Sigmoid colon (tissue), 7 donors: ENCODE data around the gene DPP6. TPM values are rescaled to one million over a fixed set of nuclear protein-coding genes. Genes with fewer than 3 reads are reported as not detected.

Experiments
- DNase-seq: peaks from one replicate; pipeline ENCODE4 v3.0.0-alpha.2; 2019
- H3K27ac ChIP-seq, 4 donors: fragments of 200-600 bp; sonication (generic); one replicate each; pipeline ENCODE4 v1.5.1; 2016 to 2019; ENCODE audit warnings: mild to moderate bottlenecking in 1 of 4
- H3K27me3 ChIP-seq, 3 donors: fragments of 200-600 bp; sonication (generic); one replicate each; pipeline ENCODE4 v1.5.1; 2019; ENCODE audit warnings: mild to moderate bottlenecking in 1 of 3
- H3K36me3 ChIP-seq, 4 donors: fragments of 200-600 bp; sonication (generic); one replicate each; pipeline ENCODE4 v1.5.1; 2016 to 2019
- H3K4me1 ChIP-seq, 4 donors: fragments of 200-600 bp; sonication (generic); one replicate each; pipeline ENCODE4 v1.5.1; 2017 to 2019
- H3K4me3 ChIP-seq, 4 donors: fragments of 200-600 bp; sonication (generic); one replicate each; pipeline ENCODE4 v1.5.1; 2017 to 2019; ENCODE audit warnings: mild to moderate bottlenecking in 2 of 4, moderate library complexity in 1 of 4
- H3K9me3 ChIP-seq, 4 donors: fragments of 200-600 bp in 3 of 4; sonication (generic) in 3 of 4; one replicate each; pipeline versions ENCODE4 v1.5.1 to v1.6.1; 2013 to 2019
- EP300 ChIP-seq, 4 donors: sonication (generic); formaldehyde crosslinking; IDR thresholded peaks; one replicate each; pipeline ENCODE4 v1.6.1; 2017; ENCODE audit warnings: antibody characterized with exemption in 4 of 4
- POLR2A ChIP-seq, 2 donors: fragments of 450-650 bp; IDR thresholded peaks; one replicate each; pipeline ENCODE4 v1.6.1; 2016; ENCODE audit warnings: antibody characterized with exemption in 2 of 2, mild to moderate bottlenecking in 2 of 2, moderate library complexity in 2 of 2
- POLR2AphosphoS5 ChIP-seq, 4 donors: sonication (generic); formaldehyde crosslinking; IDR thresholded peaks; one replicate each; pipeline ENCODE4 v1.6.1; 2017; ENCODE audit warnings: antibody characterized with exemption in 4 of 4
- WGBS, 2 donors: extraction: QIAGEN DNeasy Blood & Tissue Kit; methylation state at CpG; one replicate each; pipeline ENCODE4 v1.1.7; 2013; 5-methylcytosine and 5-hydroxymethylcytosine counted together
- intact Hi-C: fragments of 100-400 bp; cut with DNase I; formaldehyde crosslinking; loops from one replicate; pipeline ENCODE4 v1.15.1; 2023
- polyA plus RNA-seq, 3 donors: library from polyadenylated mRNA; stranded (reverse); fragments of 200-250 nt; gene quantifications; one replicate each; pipeline ENCODE4 v1.2.3, GENCODE V29; 2013
- total RNA-seq, 4 donors: library from RNA; depleted of rRNA; stranded (reverse); fragments of >200 nt; gene quantifications; one replicate each; pipeline ENCODE4 v1.1.0, GENCODE V29; 2016
- TF ChIP-seq, protein P1 (sequence below), 4 experiments: fragments of 450-650 bp in 3 of 4; fragments of 200-600 bp in 1 of 4; IDR thresholded peaks; one replicate each; pipeline ENCODE4 v1.5.1; 2016 to 2019; ENCODE audit warnings: antibody characterized with exemption in 4 of 4, mild to moderate bottlenecking in 3 of 4, moderate library complexity in 2 of 4
- donor health status: healthy with polysubstance abuse.
- donor health status: Bipolar disorder and iron deficiency.
- donor health status: healthy.

Gene DPP6
- total and polyA plus RNA-seq, 7 donors: 1.2 to 53.2 (median 41.0) TPM; not detected in 1

DNA sequence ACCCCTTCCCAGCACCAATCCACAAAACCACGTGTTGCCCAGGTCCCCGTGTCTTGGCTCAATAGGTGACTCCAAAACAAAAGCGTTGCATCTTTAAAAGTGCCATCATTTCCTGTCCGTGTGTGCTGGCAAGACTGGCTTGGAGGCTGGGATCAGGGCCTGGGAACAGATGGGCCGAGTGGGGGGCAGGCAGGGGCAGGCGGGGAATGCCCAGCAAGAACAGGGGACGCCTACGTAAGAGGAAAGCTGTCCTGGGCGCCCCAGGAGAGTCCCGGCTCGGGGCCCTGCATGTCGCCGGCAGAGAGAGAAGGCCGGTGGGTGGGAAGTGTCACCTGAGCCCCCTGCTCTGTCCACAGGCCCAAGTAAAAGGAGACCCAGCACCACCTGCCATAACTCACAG, 864.2 kb downstream of the DPP6 start:
- H3K4me3 ChIP-seq: no peak overlapping the region
- H3K9me3 ChIP-seq: no peaks in the 10 kb centered on the region
- H3K36me3 ChIP-seq: no peaks in the 10 kb centered on the region
- H3K27ac ChIP-seq: no peak overlapping the region
- DNase-seq: no peak
- H3K4me1 ChIP-seq: peaks cover 0 to 11% (median 9%) of the 10 kb centered on the region in 4 donors
- 86% methylated on average over 14 of the region's 14 CpGs for WGBS, 2 donors
- intact Hi-C loops: no loop called here
- no peak for TF ChIP-seq POLR2A (IDR thresholded peaks at IDR 0.05)
- TF ChIP-seq POLR2AphosphoS5 (IDR thresholded peaks at IDR 0.05): no peak
- TF ChIP-seq EP300 (IDR thresholded peaks at IDR 0.05): no peak
- TF ChIP-seq, protein P1, sequence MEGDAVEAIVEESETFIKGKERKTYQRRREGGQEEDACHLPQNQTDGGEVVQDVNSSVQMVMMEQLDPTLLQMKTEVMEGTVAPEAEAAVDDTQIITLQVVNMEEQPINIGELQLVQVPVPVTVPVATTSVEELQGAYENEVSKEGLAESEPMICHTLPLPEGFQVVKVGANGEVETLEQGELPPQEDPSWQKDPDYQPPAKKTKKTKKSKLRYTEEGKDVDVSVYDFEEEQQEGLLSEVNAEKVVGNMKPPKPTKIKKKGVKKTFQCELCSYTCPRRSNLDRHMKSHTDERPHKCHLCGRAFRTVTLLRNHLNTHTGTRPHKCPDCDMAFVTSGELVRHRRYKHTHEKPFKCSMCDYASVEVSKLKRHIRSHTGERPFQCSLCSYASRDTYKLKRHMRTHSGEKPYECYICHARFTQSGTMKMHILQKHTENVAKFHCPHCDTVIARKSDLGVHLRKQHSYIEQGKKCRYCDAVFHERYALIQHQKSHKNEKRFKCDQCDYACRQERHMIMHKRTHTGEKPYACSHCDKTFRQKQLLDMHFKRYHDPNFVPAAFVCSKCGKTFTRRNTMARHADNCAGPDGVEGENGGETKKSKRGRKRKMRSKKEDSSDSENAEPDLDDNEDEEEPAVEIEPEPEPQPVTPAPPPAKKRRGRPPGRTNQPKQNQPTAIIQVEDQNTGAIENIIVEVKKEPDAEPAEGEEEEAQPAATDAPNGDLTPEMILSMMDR (IDR thresholded peaks at IDR 0.05): no peak
- peaks cover 6 to 29% (median 16%) of the 10 kb centered on the region in 3 donors for H3K27me3 ChIP-seq

DNA sequence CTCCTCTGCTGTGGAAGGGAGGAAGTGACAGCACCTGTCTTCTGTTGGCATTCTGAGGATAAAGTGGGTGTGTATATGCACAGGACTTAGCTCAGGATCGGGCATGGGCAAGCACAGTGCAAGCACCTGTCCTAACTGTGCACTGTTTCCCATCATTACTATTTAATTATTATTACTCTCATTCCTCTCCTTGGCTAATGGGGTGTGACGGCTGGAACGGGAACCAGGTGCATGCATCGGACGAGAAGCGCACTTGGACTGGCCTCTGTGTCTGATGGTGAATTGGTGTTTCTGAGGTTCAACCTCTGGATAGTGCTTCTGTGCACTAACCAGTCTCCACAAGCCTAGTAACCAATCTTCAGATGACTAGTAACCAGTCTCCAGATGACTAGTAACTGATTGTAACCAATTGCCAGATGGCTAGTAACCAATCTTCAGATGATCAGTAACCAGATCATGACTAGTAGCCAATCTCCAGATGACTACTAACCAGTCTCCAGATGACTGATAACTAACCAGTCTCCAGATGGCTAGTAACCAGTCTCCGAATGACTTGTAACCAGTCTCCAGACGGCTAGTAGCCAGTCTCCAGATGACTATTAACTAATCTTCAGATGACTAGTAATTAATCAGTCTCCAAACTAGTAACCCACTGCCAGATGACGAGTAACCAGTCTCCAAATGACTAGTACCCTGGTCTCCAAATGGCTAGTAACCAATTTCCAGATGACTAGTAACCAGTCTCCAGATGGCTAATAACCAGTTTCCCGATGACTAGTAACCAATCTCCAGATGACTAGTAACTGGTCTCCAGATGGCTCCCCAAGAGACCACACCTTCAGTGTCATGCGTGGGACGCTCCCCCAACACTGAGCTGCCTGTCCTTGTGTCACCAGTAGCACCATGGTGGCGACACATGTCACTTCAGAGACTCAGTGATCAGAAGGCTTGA, 864.9 kb downstream of the DPP6 start:
- H3K27ac ChIP-seq: no peak overlapping the region
- H3K4me3 ChIP-seq: no peak overlapping the region
- no peaks in the 10 kb centered on the region for H3K36me3 ChIP-seq
- intact Hi-C loops: no loop called here
- DNase-seq: no peak
- WGBS, 2 donors: 86 to 89% methylated on average over 13 of the region's 13 CpGs
- peaks cover 0 to 11% (median 9%) of the 10 kb centered on the region in 4 donors for H3K4me1 ChIP-seq
- no peak for TF ChIP-seq POLR2AphosphoS5 (IDR thresholded peaks at IDR 0.05)
- peaks cover 6 to 29% (median 16%) of the 10 kb centered on the region in 3 donors for H3K27me3 ChIP-seq
- H3K9me3 ChIP-seq: no peaks in the 10 kb centered on the region

DNA sequence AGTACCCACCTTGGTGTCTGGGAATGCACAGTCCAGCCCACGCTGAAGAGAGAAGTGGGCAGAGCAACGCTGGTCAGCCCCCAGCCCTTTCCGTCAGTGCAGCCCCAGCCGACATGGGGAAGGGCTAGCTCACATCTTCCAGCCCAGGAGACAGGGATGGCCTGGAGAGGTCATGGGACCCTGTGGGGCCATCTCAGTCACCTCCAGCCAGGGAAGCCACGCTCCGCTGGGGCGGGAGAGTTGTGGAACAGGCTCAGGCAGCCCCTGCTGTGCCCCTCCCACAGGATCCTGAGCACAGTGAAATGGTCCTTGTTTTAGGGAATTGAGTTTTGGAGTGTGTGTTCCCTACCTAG, 865.6 kb downstream of the DPP6 start:
- Histone ChIP-seq H3K4me3 (no peak overlapping the region), H3K9me3 (no peaks in the 10 kb centered on the region), H3K27me3 (peaks cover 6 to 29% (median 16%) of the 10 kb centered on the region in 3 donors), H3K27ac (no peak overlapping the region), H3K36me3 (no peaks in the 10 kb centered on the region), H3K4me1 (peaks cover 0 to 11% (median 9%) of the 10 kb centered on the region in 4 donors)
- 83 to 85% methylated on average over 7 of the region's 7 CpGs for WGBS, 2 donors
- DNase-seq: no peak
- TF ChIP-seq POLR2A (IDR thresholded peaks at IDR 0.05): no peak
- TF ChIP-seq EP300 (IDR thresholded peaks at IDR 0.05): no peak
- TF ChIP-seq POLR2AphosphoS5 (IDR thresholded peaks at IDR 0.05): no peak
- TF ChIP-seq, protein P1 (IDR thresholded peaks at IDR 0.05): no peak
- intact Hi-C loops: no loop called here

DNA sequence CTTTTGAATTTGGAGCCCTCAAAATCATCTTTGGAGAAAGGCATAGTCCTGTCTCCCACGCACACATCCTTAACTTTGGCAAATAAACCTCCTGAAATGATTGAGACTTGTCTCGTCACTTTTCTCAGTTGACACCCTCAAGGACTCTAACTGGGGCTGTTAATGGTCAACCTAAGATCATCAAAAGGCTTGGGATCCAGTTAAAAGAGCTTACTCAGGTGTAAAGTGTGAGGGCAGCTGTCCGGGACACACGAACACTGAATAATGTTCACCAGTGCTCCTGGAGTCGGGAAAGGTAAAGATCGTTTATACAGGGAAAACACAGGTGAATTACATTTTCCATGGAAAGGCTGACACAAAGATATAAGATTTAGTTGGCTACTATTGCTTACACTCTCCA, 866.1 kb downstream of the DPP6 start:
- H3K4me1 ChIP-seq: peaks cover 0 to 11% (median 9%) of the 10 kb centered on the region in 4 donors
- no peak overlapping the region for H3K4me3 ChIP-seq
- WGBS, 2 donors: 58 to 71% methylated on average over 6 of the region's 6 CpGs
- H3K9me3 ChIP-seq: no peaks in the 10 kb centered on the region
- H3K27me3 ChIP-seq: peaks cover 6 to 29% (median 16%) of the 10 kb centered on the region in 3 donors
- intact Hi-C loops: no loop called here
- TF ChIP-seq, protein P1 (IDR thresholded peaks at IDR 0.05): no peak
- TF ChIP-seq POLR2A (IDR thresholded peaks at IDR 0.05) (no peak), POLR2AphosphoS5 (IDR thresholded peaks at IDR 0.05) (no peak), EP300 (IDR thresholded peaks at IDR 0.05) (no peak)
- DNase-seq: no peak
- no peak overlapping the region for H3K27ac ChIP-seq
- no peaks in the 10 kb centered on the region for H3K36me3 ChIP-seq

DNA sequence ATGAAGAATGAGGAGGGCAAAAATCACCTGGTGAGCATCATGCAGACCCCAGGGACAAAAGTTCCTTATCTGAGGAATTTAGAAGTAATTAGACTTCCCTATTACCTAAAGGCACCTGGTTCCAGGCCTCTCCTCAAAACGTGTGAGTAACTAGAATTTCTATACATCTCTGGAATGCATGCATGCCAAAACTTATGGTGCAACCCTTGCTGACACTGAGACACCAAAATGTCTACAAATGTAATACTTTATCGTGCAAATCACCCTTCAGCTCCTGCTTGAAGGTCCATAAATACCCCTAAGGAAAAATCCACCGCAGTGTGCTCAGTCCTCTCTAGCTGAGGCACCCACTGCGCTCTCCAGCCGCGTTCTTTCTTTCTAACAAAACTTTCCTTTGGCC, 866.5 kb downstream of the DPP6 start:
- 76 to 78% methylated on average over 6 of the region's 6 CpGs for WGBS, 2 donors

More for the DNA sequence above, 866.5 kb downstream of the DPP6 start:
- TF ChIP-seq POLR2AphosphoS5 (IDR thresholded peaks at IDR 0.05): no peak
- TF ChIP-seq EP300 (IDR thresholded peaks at IDR 0.05): no peak
- TF ChIP-seq POLR2A (IDR thresholded peaks at IDR 0.05): no peak
- TF ChIP-seq, protein P1 (IDR thresholded peaks at IDR 0.05): no peak
- Histone ChIP-seq H3K4me1 (peaks cover 0 to 8% (median 8%) of the 10 kb centered on the region in 4 donors), H3K27me3 (peaks cover 6 to 28% (median 16%) of the 10 kb centered on the region in 3 donors), H3K9me3 (no peaks in the 10 kb centered on the region), H3K36me3 (no peaks in the 10 kb centered on the region), H3K27ac (no peak overlapping the region), H3K4me3 (no peak overlapping the region)
- intact Hi-C loops: no loop called here
- no peak for DNase-seq
